GM18520 (cell line): ENCODE data around the gene KCP.
A peak's percentile ranks its signal among the peaks of the same experiment; 100 is the strongest.

Experiments
- ATAC-seq: cut with Tn5 transposase; IDR thresholded peaks from one replicate; pipeline ENCODE4 v1.9.1; 2021; ENCODE audit not compliant: unreplicated experiment

Gene KCP

DNA sequence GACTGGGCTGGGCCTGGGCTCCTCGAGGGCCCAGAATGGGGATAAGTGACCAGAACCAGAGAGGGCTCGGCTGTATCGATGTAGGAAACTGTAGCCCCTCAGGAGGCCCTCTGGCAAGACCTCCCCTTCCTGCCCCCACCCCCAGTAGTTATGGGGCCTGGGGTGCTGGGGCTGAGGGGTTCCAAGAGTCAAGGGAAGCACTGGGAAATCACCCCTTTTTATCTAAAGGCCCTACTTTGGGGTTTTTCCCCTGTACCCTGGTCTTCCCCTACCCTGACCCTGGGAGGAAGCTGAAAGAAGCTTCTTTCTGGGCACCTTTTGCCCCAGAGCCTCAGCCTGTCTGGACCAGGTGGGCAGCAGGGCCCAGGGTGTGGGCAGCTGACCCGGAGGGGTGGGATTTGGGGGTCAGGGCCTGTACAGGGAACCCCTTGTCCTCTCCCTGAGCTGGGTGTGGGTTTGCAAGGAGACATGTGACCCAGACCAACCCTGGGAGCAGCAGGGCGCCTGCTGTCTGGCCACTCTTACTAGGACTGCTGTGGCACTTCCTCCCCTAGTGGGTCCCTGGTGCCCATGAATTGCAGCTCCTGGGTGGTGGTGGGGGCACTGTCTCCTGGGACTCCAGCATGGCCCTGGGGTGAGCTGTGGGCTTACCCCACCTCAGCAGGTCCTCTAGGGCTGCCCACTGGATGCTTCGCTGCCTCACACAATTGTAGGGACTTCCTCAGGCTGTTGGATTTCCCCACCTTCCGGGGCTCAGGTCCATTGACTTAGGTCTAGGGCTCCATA is 28.8 kb upstream of the KCP start:
- ATAC-seq: no peak

DNA sequence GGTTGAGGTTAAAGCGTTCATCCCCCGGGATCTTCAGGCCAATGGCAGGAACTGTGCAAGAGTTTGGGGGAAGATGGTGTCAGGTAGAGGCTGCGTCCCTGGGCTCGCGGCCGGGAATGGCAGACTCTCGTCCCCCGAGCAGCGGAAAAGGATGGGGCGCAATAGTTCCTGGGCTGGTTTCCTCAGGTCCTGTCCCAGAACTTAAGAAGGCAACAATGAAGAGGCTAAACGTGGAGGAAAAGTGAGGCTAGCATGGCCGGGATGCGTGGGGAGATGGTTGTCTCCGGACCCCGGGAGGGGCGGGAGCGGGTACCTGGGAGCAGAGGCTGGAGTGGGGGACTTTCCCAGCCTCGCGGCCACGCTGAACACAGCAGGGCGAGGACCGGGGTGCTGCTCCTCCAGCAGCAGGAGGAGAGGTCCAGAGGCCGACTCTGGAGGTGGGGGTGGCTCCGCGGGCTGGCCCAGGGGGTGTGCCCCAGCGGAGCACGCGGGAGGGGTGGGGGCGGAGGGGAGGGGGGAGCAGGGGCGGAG is 28.1 kb upstream of the KCP start:
- no peak for ATAC-seq

DNA sequence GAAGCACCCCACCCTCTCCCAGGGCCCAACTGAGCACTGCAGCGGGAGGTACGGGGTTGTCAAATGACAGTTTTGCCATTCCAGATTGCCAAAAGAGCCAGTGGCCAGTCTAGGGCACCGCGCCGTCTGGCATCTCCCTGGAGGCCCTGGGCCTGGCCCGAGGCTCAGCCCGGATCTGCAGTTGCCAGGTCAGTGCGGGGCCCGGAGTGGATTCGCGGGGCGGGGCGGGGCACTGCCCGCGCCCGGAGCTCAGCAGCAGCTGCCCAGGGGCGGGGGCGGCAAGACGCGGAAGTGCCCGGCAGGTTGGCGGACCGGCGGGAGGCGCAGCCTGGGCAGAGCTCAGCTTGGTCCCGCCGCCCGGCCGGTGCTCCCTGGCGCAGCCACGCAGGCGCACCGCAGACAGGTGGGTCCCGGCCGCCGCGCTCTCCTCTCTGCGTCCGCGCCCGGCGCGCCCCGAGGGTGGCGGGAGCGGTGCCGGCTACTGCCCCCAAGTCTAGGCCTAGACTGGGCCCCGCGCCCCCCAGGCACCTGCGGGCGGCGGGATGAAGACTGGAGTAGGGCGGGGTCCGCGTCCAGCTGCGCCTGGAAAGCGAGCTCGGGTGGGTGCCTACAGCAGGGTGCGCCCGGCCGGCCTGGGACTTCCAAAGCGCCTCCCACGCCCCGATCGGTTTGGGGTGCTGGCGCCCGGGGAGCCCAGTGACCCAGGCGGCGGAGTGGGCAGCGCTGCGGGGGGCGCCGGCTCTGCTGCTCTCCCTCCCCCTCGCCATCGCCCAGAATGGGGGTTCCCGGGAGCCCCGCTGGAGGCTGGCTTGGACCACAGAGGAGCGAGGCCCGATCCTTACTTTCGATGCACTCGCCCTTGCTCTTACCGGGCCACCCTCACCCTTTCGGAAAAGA is 27.4 kb upstream of the KCP start, which contains the start of gene IRF5:
TSS of gene IRF5 (plus strand) at position 281 of the 897 bp plus-strand sequence. CDS start 4,155 bp downstream, outside the sequence.
- peak; percentile 25 for ATAC-seq

DNA sequence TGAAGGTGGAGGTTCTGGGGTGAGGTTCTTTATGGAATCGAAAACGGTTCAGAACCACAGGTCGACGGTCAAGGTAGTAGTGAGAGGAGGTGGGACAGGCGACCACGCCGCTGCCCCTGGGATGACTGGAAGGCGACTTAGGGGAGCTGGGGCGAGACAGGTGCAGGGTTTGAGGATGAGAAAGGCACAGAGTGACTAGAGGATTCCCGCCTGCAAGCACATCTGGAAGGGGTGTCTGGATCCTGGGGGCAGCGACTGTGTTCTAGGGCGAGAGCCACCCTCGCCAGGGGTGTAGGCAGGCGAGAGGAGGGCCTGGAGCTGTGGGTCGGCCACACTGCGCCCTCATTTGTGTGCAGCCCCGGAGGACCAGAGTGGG is 26.8 kb upstream of the KCP start:
- no peak for ATAC-seq

DNA sequence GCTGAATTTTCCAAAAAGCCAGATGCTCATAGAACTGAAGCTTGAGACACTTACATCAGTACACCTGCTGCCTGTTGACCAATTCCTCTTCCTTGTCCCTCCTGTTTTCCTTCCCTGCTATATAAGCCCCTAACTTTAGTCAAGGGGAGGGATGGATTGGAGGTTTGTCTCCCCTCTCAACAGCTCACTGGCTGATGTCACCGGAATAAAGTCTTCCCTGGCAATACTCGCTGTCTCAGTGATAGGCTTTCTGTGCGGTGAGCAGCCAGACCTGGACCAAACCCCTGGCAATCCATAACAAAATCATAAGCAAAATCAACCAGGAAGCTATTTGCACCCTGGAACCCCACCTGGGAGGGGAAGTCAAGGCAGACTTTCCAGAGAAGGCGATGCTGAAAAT is 26.3 kb upstream of the KCP start:
- no peak for ATAC-seq

DNA sequence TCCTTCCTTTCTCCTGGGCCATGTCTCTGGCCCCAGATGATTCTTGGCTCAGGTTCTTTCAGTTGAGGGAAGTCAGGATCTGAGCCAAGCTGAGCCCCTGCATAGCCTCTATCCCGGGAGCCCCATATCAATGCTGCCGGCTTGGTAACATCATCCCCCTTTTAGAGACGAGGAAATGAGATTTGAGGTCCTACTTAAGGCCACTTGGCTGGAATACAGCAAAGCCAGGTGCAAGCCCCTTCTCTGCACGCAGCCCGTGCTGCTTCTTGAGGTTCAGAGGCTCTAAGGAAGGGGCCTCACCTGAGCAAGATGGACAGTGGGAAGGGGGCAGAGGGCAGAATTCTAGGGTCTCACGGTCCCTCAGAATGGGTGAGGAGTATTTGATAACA is 24.8 kb upstream of the KCP start:
- no peak for ATAC-seq

DNA sequence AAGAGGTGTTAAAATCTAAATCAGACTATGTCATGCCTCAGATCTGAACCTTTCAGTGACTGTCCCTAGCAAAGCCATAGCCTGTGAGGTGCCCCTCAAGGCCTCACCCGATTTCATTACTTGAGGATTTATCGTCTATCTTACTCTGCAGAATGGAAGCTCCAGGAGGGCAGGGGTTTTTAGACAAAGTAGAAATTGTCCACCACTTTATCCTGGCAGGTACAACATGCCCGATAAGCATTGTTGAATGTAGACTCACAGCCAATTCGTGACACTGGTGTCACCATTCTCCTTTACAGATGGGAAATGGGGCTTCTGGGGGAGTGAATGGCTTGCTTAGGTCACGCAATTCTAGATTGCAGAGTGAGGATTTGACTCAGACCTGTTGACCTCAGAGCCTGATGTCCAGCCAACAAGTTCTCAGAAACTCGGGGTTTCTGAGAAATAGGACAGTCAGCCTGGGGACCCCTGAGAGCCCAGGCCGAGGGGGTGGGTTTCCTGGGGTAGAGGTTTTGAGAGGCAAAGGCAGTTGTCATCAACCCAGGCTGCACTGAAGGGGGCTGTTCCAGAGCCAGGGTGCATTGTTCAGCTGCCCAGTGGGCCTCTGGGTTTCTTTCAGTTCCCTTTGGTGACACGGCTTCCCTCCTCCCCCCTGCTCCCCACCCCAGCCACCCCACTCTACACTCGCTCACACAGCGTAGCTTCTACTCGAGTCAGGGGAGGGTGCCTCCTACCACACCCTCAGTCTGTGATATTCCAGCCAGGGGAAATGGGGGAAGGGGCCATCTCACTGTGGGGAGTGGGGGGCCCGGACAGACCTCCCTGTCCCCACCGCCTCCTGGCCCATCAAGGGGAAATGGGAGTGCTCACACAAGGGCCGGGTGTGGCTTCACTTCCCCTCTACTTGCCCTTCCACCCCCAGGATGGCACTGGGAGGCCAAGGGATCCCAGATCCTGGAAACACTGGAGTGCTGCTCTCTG is 24.1 kb upstream of the KCP start:
- no peak for ATAC-seq

DNA sequence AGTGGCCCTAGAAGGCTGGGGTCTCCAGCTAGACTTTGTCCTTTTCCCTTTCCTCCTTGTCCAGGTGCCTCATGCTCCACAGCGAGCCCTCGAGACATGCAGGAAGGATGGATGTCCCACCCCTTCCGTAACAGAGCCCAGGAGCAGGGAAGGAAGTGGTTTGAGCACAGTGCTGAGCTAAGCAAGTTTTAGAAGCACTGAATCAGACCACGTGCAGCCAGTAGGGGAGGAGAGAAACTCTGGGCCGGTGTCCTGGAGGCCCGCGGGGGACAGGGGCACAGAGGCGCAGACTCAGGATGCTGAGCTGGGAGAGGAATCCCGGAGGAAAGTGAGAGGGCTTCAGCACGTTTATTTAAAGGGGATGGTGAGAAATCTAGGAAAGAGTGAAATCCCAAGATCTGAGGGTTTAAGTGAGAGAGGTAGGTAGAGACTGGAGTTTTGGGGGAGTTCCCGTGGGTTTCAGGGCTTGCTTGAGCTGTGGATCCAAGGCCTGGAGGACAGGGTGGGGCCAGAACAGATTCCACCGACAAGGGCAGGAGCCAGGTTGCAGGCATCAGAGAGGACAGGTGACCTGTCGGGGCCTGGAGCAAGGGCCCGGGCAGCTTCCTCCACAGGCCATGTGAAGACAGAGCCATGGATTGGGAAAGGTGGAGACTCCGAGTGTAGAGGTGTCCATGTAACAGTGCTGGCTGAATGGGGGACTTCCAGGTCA is 22.8 kb upstream of the KCP start:
- ATAC-seq: no peak

DNA sequence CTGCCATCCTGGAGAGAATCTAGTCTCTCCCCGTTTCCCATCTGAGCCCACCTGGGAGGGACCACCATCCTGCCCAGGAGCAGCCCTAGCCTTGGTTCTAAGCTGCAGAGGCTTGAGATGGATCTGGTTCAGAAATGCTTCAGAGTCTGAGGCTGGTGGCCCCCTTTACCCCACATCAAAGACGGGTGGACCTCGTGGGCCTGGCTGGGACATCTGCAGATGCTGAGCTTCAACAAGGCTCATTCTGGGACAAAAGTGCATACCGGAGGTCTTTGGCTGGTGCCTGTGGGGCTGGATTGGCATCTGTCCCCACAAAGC is 22.3 kb upstream of the KCP start:
- ATAC-seq: no peak

DNA sequence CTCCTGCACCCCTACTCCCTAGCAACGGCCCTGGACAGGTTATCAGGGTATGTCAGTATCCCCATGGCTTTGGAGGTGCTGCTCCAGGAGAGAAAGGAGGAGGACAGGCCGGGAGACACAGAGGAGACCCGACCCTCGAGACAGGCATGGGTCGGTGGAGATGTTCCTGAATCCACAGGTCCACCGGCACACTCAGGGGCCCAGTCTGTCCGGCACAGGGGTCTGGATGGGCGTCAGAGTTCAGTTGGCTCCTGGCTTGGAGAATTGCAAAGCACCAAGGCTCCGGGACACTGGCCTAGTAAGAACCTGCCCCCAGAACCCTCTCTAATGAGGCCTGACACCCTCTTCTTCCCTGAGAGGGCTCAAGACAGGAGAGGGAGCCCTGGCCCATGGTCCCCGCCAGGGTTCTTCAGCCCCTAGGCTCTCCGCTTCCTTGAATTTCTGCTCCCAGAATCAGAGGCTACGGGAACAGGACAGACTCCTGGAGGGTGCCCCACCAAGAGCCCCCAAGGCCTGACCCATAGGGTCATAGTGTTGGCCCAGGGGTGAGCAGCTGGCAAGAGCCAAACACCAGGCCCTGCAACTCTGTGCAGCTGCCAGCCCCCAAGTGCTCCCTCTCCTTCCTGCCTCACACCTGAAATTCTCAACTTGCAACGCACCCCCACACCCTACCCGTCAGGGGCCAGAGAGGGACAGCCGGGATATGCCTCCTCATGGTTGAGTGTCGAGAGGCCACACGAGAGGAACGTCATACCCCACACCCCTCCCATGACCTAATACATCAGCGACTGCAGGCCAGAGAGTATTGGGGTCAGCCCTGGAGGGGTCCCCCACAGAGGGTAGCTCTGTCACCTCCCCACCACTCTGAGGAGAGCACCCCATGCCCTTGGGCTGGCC is 21.7 kb upstream of the KCP start:
- no peak for ATAC-seq

DNA sequence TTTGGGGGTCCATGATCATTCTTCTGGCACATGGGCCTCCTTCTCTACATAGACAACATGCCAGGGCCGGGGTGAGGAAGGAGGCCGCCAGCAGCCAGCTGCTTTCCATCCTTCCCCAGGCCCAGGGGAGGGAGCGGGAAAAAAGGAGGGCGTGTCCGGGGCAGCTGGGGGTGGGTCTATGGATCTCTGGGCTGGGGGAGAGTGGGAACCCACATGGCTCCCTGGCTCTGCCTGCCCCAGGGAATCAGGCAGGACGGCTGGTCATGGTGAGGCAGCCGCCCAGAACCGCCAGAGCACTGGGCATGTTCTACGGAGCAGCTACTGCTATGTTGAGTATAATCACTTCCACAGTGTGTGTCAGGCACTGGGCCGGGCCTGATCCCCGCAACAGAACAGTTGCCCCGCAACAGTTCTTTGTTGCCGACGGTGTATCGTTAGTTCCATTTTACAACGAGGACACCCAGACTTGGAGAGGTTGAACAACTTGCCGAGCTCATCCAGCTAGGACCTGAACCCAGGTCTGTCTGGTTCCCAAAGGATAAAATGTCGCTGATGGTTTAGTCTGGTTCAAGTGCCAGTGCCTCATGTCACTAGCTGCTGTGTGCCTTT is 20.8 kb upstream of the KCP start:
- no peak for ATAC-seq

DNA sequence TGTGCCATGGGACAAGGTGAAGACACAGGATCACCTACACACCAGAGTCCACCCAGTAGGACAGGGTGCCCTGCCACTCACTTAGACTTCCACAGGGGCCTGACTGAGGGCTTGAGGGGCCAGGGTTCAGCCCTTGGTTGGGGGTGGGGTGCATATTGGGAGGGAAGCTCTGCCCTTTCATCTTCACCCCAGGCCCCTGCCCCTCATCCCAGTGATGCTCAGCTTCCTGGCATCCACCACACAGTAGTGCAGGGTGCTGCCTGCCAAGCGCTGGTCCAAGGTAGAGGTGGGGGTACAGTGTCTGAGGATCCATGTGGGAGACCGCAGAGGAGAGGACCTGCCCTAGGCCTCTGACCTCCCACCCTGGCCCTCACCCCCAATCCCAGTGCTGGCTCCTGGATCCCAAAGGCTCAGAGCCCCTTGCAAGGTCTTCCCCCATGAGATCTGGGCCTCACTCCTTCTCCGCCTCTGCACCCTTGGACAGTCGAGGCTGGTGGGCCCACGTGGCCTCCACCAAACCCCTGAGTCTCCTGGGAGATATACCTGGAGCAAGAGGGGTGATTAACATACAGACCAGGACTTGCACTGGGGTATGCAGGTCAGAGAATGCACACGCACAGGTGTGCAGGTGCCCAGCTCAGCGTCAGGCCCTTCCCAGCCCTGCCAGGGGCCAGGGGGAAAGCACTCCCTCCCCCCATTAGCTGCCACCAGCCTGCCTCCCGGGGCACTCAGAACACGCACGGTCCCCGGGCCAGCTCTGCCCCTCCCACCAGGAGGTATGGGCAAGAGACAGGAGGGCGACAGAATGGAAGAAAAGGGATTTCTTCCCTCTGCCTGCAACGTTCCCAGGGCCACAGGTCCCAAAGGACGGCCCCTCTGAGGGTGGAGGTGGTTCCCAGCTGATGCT is 18.6 kb upstream of the KCP start:
- no peak for ATAC-seq

DNA sequence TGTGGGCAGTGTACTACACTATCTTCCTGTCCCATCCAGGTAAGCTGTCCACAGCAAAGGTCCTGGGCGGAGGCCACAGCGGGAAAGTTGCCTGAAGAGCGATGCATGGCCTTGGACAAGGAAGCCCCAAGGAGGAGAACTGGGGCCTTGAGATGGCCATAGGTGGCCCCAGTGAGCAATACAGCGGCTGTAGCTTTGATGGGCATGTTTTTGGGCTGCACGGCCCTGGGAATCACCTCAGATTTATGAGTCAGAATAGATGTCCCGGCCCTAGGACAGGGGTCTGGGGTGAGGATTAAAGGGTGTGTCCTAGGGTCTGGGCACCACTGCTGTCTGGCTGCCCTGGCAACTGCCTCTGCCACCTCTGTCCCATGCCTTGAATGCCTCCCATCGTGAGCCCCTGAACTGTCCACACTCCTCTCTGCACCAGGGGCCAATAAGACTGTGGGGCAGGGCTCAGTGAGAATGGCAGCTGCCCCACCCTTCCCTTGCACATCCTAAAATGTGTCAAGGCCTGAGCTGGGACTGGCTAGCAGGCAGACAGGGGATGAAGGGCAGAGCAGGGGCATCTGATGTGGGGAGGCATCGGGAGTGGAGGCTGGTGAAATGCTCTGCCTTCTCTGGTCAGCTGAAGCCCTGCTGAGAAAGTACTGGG is 17.8 kb upstream of the KCP start:
- ATAC-seq: no peak

DNA sequence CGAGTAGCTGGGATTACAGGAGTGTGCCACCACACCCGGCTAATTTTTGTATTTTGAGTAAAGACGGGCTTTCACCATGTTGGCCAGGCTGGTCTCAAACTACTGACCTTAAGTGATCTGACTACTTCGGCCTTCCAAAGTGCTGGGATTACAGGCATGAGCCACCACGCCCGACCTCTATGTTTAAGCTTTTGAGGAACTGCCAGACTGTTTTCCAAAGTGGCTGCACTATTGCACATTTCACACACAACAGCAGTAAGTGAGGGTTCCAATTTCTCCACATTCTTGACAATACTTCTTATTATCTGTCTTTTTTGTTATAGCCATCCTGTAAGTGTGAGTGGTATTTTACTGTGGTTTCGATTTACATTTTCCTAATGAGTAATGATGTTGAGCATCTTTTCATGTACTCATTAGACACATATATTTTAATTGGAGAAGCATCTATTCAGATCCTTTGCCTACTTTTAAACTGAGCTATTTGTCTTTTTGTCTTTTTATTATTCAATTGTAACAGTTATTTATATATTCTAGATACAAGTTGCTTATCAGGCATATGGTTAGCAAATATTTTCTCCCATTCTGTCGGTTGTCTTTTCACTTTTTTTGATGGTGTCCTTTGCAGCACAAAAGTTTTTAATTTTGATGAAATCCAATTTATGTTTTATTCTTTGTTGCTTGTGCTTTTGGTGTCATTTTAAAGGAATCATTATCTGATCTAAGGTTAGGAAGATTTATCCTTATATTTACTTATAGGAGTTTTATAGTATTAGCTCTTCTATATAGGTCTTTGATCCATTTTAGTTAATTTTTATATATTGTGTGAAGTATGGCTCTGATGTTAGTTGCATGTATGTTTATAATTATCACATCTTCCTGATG is 14.4 kb upstream of the KCP start:
- ATAC-seq: no peak

DNA sequence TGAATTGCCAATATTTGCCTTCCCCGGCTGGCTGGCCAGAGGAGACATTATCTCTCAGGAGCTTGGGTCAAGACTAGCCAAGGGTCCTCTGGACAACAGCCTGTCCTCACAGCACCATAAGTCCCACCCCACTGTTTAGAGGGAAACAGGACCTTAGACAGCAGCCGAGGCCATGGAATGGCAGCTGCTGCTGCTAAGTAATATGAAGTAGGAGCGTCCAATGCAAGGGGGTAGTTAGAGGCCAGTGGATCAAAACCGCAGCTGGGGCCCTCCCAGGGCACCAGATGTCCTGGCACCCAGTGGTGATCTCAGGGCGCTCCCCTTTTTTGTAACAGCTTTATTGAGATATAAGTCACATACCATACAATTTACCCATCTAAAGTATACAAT is 12.9 kb upstream of the KCP start:
- no peak for ATAC-seq
